OCI-LY1 (cell line): Measurements from ENCODE around the gene UPB1.

Experiments used
- H2AFZ ChIP-seq: fragments of 200-600 bp; sonication (generic), shearing (Covaris generic); 2 replicates; pipeline ENCODE4 v1.6.0; 2014; ENCODE audit warnings: antibody characterized with exemption, mild to moderate bottlenecking, low read length
- H3F3A ChIP-seq: fragments of 200-600 bp; sonication (generic), shearing (Covaris generic); 2 replicates; pipeline ENCODE4 v1.6.0; 2014; ENCODE audit warnings: mild to moderate bottlenecking, antibody characterized with exemption, low read length, moderate library complexity; ENCODE audit not compliant: insufficient read depth
- H3K27ac ChIP-seq: fragments of 200-600 bp; sonication (generic); 2 replicates; pipeline ENCODE4 v1.5.1; 2014; ENCODE audit warnings: low read length, mixed run types, mild to moderate bottlenecking, low read depth; ENCODE audit not compliant: poor library complexity, severe bottlenecking
- H3K27me3 ChIP-seq: fragments of 200-600 bp; sonication (generic); 2 replicates; pipeline ENCODE4 v1.6.0; 2014; ENCODE audit warnings: antibody characterized with exemption, mild to moderate bottlenecking, low read length, moderate library complexity; ENCODE audit not compliant: insufficient read depth
- H3K36me3 ChIP-seq: fragments of 200-600 bp; sonication (generic); 2 replicates; pipeline ENCODE4 v1.6.1; 2014; ENCODE audit warnings: mild to moderate bottlenecking, antibody characterized with exemption, low read length, moderate library complexity, mixed read lengths; ENCODE audit not compliant: insufficient read depth
- H3K4me1 ChIP-seq: fragments of 200-600 bp; sonication (generic); 2 replicates; pipeline ENCODE4 v1.5.1; 2014; ENCODE audit warnings: mild to moderate bottlenecking, low read length, moderate library complexity; ENCODE audit not compliant: insufficient read depth, severe bottlenecking
- H3K4me2 ChIP-seq: fragments of 200-600 bp; sonication (generic), shearing (Covaris generic); 2 replicates; pipeline ENCODE4 v1.6.1; 2014; ENCODE audit warnings: low read length
- H3K4me3 ChIP-seq: fragments of 200-600 bp; sonication (generic); 2 replicates; pipeline ENCODE4 v1.5.1; 2014; ENCODE audit warnings: low read length, low read depth, mild to moderate bottlenecking, mixed read lengths; ENCODE audit not compliant: poor library complexity, severe bottlenecking
- H3K79me2 ChIP-seq: fragments of 200-600 bp; shearing (Covaris generic); 2 replicates; pipeline ENCODE4 v1.6.1; 2016; ENCODE audit warnings: mixed run types, low read length, mixed read lengths; ENCODE audit not compliant: insufficient read depth
- H3K9ac ChIP-seq: fragments of 200-600 bp; sonication (generic), shearing (Covaris generic); 2 replicates; pipeline ENCODE4 v1.6.1; 2014; ENCODE audit warnings: mild to moderate bottlenecking, low read length, mixed read lengths
- H3K9me2 ChIP-seq: fragments of 200-600 bp; sonication (generic), shearing (Covaris generic); 2 replicates; pipeline ENCODE4 v1.6.1; 2014; ENCODE audit warnings: low read depth, mild to moderate bottlenecking, low read length, mixed read lengths
- H3K9me3 ChIP-seq: fragments of 200-600 bp; shearing (Covaris generic); 2 replicates; pipeline ENCODE4 v1.6.1; 2014; ENCODE audit warnings: low read length, mixed read lengths
- H4K20me1 ChIP-seq: fragments of 200-600 bp; sonication (generic), shearing (Covaris generic); 2 replicates; pipeline ENCODE4 v1.6.0; 2016; ENCODE audit warnings: mild to moderate bottlenecking, low read length; ENCODE audit not compliant: insufficient read depth
- CTCF ChIP-seq: fragments of 200-600 bp; sonication (generic), shearing (Covaris generic); IDR thresholded peaks from 2 replicates; pipeline ENCODE4 v1.5.1; 2017; ENCODE audit warnings: mild to moderate bottlenecking, antibody characterized with exemption, low read length, moderate library complexity, mixed read lengths
- EZH2 ChIP-seq: fragments of 200-600 bp; sonication (generic), shearing (Covaris generic); IDR thresholded peaks from 2 replicates; pipeline ENCODE4 v1.8.0; 2017; ENCODE audit warnings: borderline replicate concordance, mixed run types, mild to moderate bottlenecking, antibody characterized with exemption, low read length, moderate library complexity, mixed read lengths

UPB1 gene

DNA sequence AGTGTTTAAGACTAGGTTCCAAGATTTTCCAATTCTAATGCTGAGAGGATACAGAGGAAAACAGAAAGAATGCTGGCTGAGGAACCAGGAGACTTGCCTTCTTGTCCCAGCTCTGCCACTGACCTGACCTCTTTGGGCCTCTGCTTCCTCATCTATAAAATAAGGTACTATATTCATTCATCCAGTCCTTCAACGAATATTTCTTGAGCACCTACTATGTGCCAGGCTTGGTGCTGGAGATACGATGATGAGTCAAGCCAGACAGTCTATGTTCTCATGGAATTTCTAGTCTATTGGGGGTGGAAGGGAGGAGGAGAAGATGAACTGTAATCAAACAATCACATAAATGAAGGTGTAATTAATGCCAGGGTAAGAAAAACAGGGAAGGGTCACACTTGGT lies 27.8 kb upstream of the UPB1 start:
- TF ChIP-seq CTCF, result no peak
- TF ChIP-seq EZH2, result no peak
- H3K9ac ChIP-seq, result no peak overlapping the region; the same call in 1 of the 2 replicates
- H3K4me1 ChIP-seq, result peaks cover 31% of the 10 kb centered on the region
- no peak overlapping the region for H3K4me3 ChIP-seq
- H3F3A ChIP-seq, result no peaks in the 10 kb centered on the region
- H3K9me2 ChIP-seq, result no peaks in the 10 kb centered on the region
- no peaks in the 10 kb centered on the region for H3K79me2 ChIP-seq
- H3K9me3 ChIP-seq, result no peaks in the 10 kb centered on the region
- H3K27me3 ChIP-seq, result no peaks in the 10 kb centered on the region
- no peak overlapping the region for H2AFZ ChIP-seq
- no peak overlapping the region; the same call in 1 of the 2 replicates for H3K4me2 ChIP-seq
- H3K27ac ChIP-seq, result peak overlapping the region; percentile 64
- H3K36me3 ChIP-seq, result no peaks in the 10 kb centered on the region
- no peaks in the 10 kb centered on the region for H4K20me1 ChIP-seq

GRCh38 chr22:24471570-24471969 lies 23.6 kb upstream of the UPB1 start:
- TF ChIP-seq CTCF, result no peak
- no peak for TF ChIP-seq EZH2
- Histone ChIP-seq H3F3A (no peaks in the 10 kb centered on the region), H4K20me1 (no peaks in the 10 kb centered on the region), H3K9me2 (no peaks in the 10 kb centered on the region), H3K27ac (no peak overlapping the region), H3K4me2 (no peak overlapping the region), H3K36me3 (no peaks in the 10 kb centered on the region), H3K4me1 (peaks cover 19% of the 10 kb centered on the region), H3K27me3 (no peaks in the 10 kb centered on the region), H3K9ac (no peak overlapping the region), H3K4me3 (no peak overlapping the region), H3K9me3 (no peaks in the 10 kb centered on the region), H2AFZ (no peak overlapping the region), H3K79me2 (no peaks in the 10 kb centered on the region)

GRCh38 chr22:24473284-24473683 lies 21.8 kb upstream of the UPB1 start:
- Histone ChIP-seq H3F3A (no peaks in the 10 kb centered on the region), H3K27ac (no peak overlapping the region), H2AFZ (no peak overlapping the region), H3K9ac (no peak overlapping the region), H3K79me2 (no peaks in the 10 kb centered on the region), H3K4me3 (no peak overlapping the region), H4K20me1 (no peaks in the 10 kb centered on the region), H3K4me2 (no peak overlapping the region), H3K9me3 (no peaks in the 10 kb centered on the region), H3K36me3 (no peaks in the 10 kb centered on the region), H3K27me3 (no peaks in the 10 kb centered on the region), H3K9me2 (no peaks in the 10 kb centered on the region), H3K4me1 (peaks cover 9% of the 10 kb centered on the region)
- TF ChIP-seq CTCF (no peak), EZH2 (no peak)
